C4-2B (cell line): ENCODE results near the gene LAMA2.

Source experiments
- ZFX ChIP-seq: fragments of 450-650 bp; IDR thresholded peaks from 2 replicates; pipeline ENCODE4 v1.6.1; 2017
- TF ChIP-seq, protein P1 (sequence below): fragments of 450-650 bp; conservative IDR thresholded peaks from 2 replicates; pipeline ENCODE4 v1.5.1; 2017; ENCODE audit warnings: mild to moderate bottlenecking

DNA sequence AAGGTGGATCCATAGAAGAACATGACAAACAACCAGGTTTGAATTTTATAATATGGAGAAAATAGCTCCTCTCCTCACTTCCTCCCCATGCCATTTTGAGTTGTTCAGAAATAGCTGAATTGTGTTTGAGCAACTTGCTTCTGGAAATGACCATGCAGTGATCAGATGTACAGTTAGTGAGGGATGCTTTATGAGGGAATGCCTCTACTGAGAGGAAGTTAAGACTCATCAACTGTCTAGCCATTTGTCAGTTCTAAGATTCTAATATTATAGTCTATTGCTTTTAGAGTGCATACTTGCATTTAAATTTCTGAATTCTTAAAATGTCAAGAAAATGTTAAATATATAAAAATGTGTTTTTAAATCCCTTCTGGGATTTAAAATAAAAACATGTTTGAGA lies 3.8 kb downstream of the LAMA2 start:
- TF ChIP-seq, protein P1, sequence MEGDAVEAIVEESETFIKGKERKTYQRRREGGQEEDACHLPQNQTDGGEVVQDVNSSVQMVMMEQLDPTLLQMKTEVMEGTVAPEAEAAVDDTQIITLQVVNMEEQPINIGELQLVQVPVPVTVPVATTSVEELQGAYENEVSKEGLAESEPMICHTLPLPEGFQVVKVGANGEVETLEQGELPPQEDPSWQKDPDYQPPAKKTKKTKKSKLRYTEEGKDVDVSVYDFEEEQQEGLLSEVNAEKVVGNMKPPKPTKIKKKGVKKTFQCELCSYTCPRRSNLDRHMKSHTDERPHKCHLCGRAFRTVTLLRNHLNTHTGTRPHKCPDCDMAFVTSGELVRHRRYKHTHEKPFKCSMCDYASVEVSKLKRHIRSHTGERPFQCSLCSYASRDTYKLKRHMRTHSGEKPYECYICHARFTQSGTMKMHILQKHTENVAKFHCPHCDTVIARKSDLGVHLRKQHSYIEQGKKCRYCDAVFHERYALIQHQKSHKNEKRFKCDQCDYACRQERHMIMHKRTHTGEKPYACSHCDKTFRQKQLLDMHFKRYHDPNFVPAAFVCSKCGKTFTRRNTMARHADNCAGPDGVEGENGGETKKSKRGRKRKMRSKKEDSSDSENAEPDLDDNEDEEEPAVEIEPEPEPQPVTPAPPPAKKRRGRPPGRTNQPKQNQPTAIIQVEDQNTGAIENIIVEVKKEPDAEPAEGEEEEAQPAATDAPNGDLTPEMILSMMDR, result no peak
- no peak for TF ChIP-seq ZFX
